H9 (cell line): ENCODE data around the gene EEF2K. TPM values are rescaled to one million over a fixed set of nuclear protein-coding genes. Genes with fewer than 3 reads are reported as not detected.

Experiments used
- DNase-seq: peaks from one replicate; pipeline ENCODE4 v3.0.0-alpha.2; 2017
- H2AFZ ChIP-seq: one replicate; pipeline ENCODE4 v1.6.1; 2013; ENCODE audit warnings: mild to moderate bottlenecking, low read length, control low read depth, moderate library complexity
- H2AK5ac ChIP-seq: 2 replicates; pipeline ENCODE4 v1.6.1; 2013; ENCODE audit warnings: low read length, control low read depth, mixed read lengths; ENCODE audit not compliant: insufficient read length
- H2BK120ac ChIP-seq: one replicate; pipeline ENCODE4 v1.6.1; 2013; ENCODE audit warnings: low read depth, mild to moderate bottlenecking, low read length, control low read depth, inconsistent platforms; ENCODE audit not compliant: poor library complexity, severe bottlenecking
- H2BK12ac ChIP-seq: 2 replicates; pipeline ENCODE4 v1.6.1; 2013; ENCODE audit warnings: low read length, control low read depth, mixed read lengths, low read depth; ENCODE audit not compliant: insufficient read length
- H2BK15ac ChIP-seq: 2 replicates; pipeline ENCODE4 v1.6.1; 2013; ENCODE audit warnings: low read depth, low read length, control low read depth
- H2BK20ac ChIP-seq: one replicate; pipeline ENCODE4 v1.6.1; 2013; ENCODE audit warnings: low read depth, mild to moderate bottlenecking, low read length, control low read depth, inconsistent platforms; ENCODE audit not compliant: poor library complexity, severe bottlenecking
- H2BK5ac ChIP-seq: 2 replicates; pipeline ENCODE4 v1.6.1; 2013; ENCODE audit warnings: low read length, control low read depth, mixed read lengths; ENCODE audit not compliant: insufficient read length
- H3K14ac ChIP-seq: 2 replicates; pipeline ENCODE4 v1.6.1; 2013; ENCODE audit warnings: low read length, control low read depth; ENCODE audit not compliant: insufficient read depth
- H3K18ac ChIP-seq: 2 replicates; pipeline ENCODE4 v1.6.1; 2013; ENCODE audit warnings: low read depth, mild to moderate bottlenecking, mixed read lengths, low read length, control low read depth; ENCODE audit not compliant: insufficient read length
- H3K23ac ChIP-seq: 2 replicates; pipeline ENCODE4 v1.6.1; 2013; ENCODE audit warnings: low read length, control low read depth, mixed read lengths, low read depth; ENCODE audit not compliant: insufficient read length
- H3K23me2 ChIP-seq: 2 replicates; pipeline ENCODE4 v1.6.1; 2013; ENCODE audit warnings: low read depth, mild to moderate bottlenecking, mixed read lengths, low read length, control low read depth; ENCODE audit not compliant: insufficient read length, poor library complexity, severe bottlenecking
- H3K27ac ChIP-seq: 2 replicates; pipeline ENCODE4 v1.5.1; 2013; ENCODE audit warnings: low read length, control low read depth, mixed read lengths, low read depth; ENCODE audit not compliant: insufficient read length
- H3K27me3 ChIP-seq: 2 replicates; pipeline ENCODE4 v1.6.1; 2013; ENCODE audit warnings: low read length, control low read depth, inconsistent platforms; ENCODE audit not compliant: insufficient read depth
- H3K4ac ChIP-seq: 2 replicates; pipeline ENCODE4 v1.6.1; 2013; ENCODE audit warnings: low read depth, mild to moderate bottlenecking, control low read depth, inconsistent platforms, low read length, moderate library complexity
- H3K4me1 ChIP-seq: 2 replicates; pipeline ENCODE4 v1.6.1; 2013; ENCODE audit warnings: low read length, control low read depth, inconsistent platforms; ENCODE audit not compliant: insufficient read depth
- H3K4me2 ChIP-seq: 2 replicates; pipeline ENCODE4 v1.6.1; 2013; ENCODE audit warnings: low read length, control low read depth, mixed read lengths; ENCODE audit not compliant: insufficient read length, insufficient read depth
- H3K56ac ChIP-seq: 2 replicates; pipeline ENCODE4 v1.6.1; 2013; ENCODE audit warnings: low read depth, mild to moderate bottlenecking, mixed read lengths, low read length, control low read depth; ENCODE audit not compliant: insufficient read length
- H3K79me1 ChIP-seq: 2 replicates; pipeline ENCODE4 v1.6.1; 2013; ENCODE audit warnings: low read depth, mild to moderate bottlenecking, moderate library complexity, low read length, control low read depth, inconsistent platforms; ENCODE audit not compliant: insufficient read depth, poor library complexity, severe bottlenecking
- H3K79me2 ChIP-seq: 2 replicates; pipeline ENCODE4 v1.6.1; 2013; ENCODE audit warnings: low read length, control low read depth, inconsistent platforms; ENCODE audit not compliant: insufficient read depth
- H3K9ac ChIP-seq: 2 replicates; pipeline ENCODE4 v1.6.1; 2013; ENCODE audit warnings: low read length, control low read depth, mixed read lengths; ENCODE audit not compliant: insufficient read length; ENCODE audit errors: extremely low read depth
- H3K9me3 ChIP-seq: one replicate; pipeline ENCODE4 v1.6.1; 2013; ENCODE audit warnings: low read depth, low read length, inconsistent platforms; ENCODE audit not compliant: control insufficient read depth
- H3T11ph ChIP-seq: one replicate; pipeline ENCODE4 v1.6.1; 2013; ENCODE audit warnings: mild to moderate bottlenecking, low read length, control low read depth, inconsistent platforms
- H4K20me1 ChIP-seq: one replicate; pipeline ENCODE4 v1.6.1; 2013; ENCODE audit not compliant: control insufficient read depth, insufficient read length, insufficient read depth
- H4K5ac ChIP-seq: 2 replicates; pipeline ENCODE4 v1.6.1; 2013; ENCODE audit warnings: low read depth, mild to moderate bottlenecking, mixed read lengths, low read length, control low read depth; ENCODE audit not compliant: insufficient read length
- H4K8ac ChIP-seq: replicated peaks from 2 replicates; pipeline ENCODE4 v1.6.1; 2013; ENCODE audit warnings: low read length, control low read depth, mixed read lengths, low read depth; ENCODE audit not compliant: insufficient read length
- H4K91ac ChIP-seq: 2 replicates; pipeline ENCODE4 v1.6.1; 2013; ENCODE audit warnings: low read depth, mild to moderate bottlenecking, moderate library complexity, mixed read lengths, low read length, control low read depth; ENCODE audit not compliant: insufficient read length
- H3K27ac Mint-ChIP-seq, 3 experiments: 2 replicates in 2 of 3; 3 replicates in 1 of 3; pipeline ENCODE4 v1.8.0; 2020 to 2021; ENCODE audit warnings: mixed read lengths in 3 of 3, mild to moderate bottlenecking in 1 of 3, moderate library complexity in 1 of 3
- H3K27me3 Mint-ChIP-seq: 2 replicates; pipeline ENCODE4 v1.8.0; 2021; ENCODE audit warnings: low read depth, mild to moderate bottlenecking, moderate library complexity, mixed read lengths
- H3K36me3 Mint-ChIP-seq, 3 experiments: 2 replicates in 2 of 3; 3 replicates in 1 of 3; pipeline ENCODE4 v1.8.0; 2020 to 2021; ENCODE audit warnings: low read depth in 3 of 3, mixed read lengths in 3 of 3; ENCODE audit not compliant: insufficient read depth in 1 of 3
- H3K4me1 Mint-ChIP-seq, 2 experiments: 2 replicates each; pipeline ENCODE4 v1.8.0; 2020; ENCODE audit warnings: mixed read lengths in 2 of 2
- H3K4me3 Mint-ChIP-seq, 2 experiments: 2 replicates in 1 of 2; 3 replicates in 1 of 2; pipeline ENCODE4 v1.8.0; 2020 to 2021; ENCODE audit warnings: mild to moderate bottlenecking in 2 of 2, mixed read lengths in 2 of 2, moderate library complexity in 1 of 2
- H3K9me3 Mint-ChIP-seq, 2 experiments: 2 replicates in 1 of 2; 3 replicates in 1 of 2; pipeline ENCODE4 v1.8.0; 2020; ENCODE audit warnings: mild to moderate bottlenecking in 2 of 2, mixed read lengths in 2 of 2, moderate library complexity in 1 of 2
- CTCF ChIP-seq: fragments of 200-600 bp; sonication (generic); conservative IDR thresholded peaks from 3 replicates; pipeline ENCODE4 v1.8.0; 2021; ENCODE audit warnings: antibody characterized with exemption, mild to moderate bottlenecking
- WGBS: extraction: QIAGEN DNeasy Blood & Tissue Kit; methylation state at CpG from one replicate; pipeline ENCODE4 v1.1.7; 2013; ENCODE audit warnings: missing lambda C conversion rate, low lambda C conversion rate, mixed read lengths; ENCODE audit not compliant: insufficient read length; ENCODE audit errors: extremely low coverage; 5-methylcytosine and 5-hydroxymethylcytosine counted together
- total RNA-seq: library from RNA; stranded (reverse); gene quantifications from 2 replicates; pipeline ENCODE4 v1.2.1, GENCODE V29; 2021

Gene EEF2K
- total RNA-seq, 1 experiment from 2014 or later: 20.7 TPM

- no peak overlapping the region for H2BK15ac ChIP-seq
- Mint-ChIP-seq H3K36me3 (peaks cover 0 to 4% (median 0%) of the 10 kb centered on the region in 3 experiments; a peak in 3 of 7 replicates), H3K9me3 (no peaks in the 10 kb centered on the region; a peak in 2 of 5 replicates), H3K4me3 (peak overlapping the region; percentile 54 to 76), H3K27me3 (peaks cover 59% of the 10 kb centered on the region), H3K4me1 (peaks cover 0 to 2% of the 10 kb centered on the region in 2 experiments; a peak in 1 of 4 replicates), H3K27ac (no peak overlapping the region)
- no peaks in the 10 kb centered on the region for H3K9me3 ChIP-seq
- H2BK120ac ChIP-seq: no peak overlapping the region
- no peak for DNase-seq
- H3K23ac ChIP-seq: no peak overlapping the region
- H2AK5ac ChIP-seq: no peak overlapping the region
- H3K4me2 ChIP-seq: peak overlapping the region; percentile 40
- no peak overlapping the region for H4K5ac ChIP-seq
- 0 out of 2 replicates have a peak overlapping the region, but pooled peaks have one; percentile 71 for H3K14ac ChIP-seq
- no peak overlapping the region for H2BK12ac ChIP-seq
- no peaks in the 10 kb centered on the region; the same call in 1 of the 2 replicates for H3K27me3 ChIP-seq
- no peaks in the 10 kb centered on the region for H3K79me2 ChIP-seq
- H3T11ph ChIP-seq: no peak overlapping the region
- TF ChIP-seq CTCF: no peak
- no peak overlapping the region for H4K8ac ChIP-seq
- H2AFZ ChIP-seq: no peak overlapping the region
- H3K4ac ChIP-seq: no peak overlapping the region
- H3K18ac ChIP-seq: no peak overlapping the region
- no CpG with 5 or more reads among the region's 14 CpGs for WGBS
- H2BK5ac ChIP-seq: no peak overlapping the region
- H3K27ac ChIP-seq: no peak overlapping the region
- H3K4me1 ChIP-seq: no peaks in the 10 kb centered on the region
- H3K56ac ChIP-seq: no peak overlapping the region
- H3K23me2 ChIP-seq: no peaks in the 10 kb centered on the region
- no peak overlapping the region for H4K91ac ChIP-seq
- no peaks in the 10 kb centered on the region for H3K79me1 ChIP-seq
- H4K20me1 ChIP-seq: no peaks in the 10 kb centered on the region
- no peak overlapping the region for H3K9ac ChIP-seq
- H2BK20ac ChIP-seq: no peak overlapping the region
Observed at GRCh38 chr16:22162656-22163009, 43.4 kb upstream of the EEF2K start.
